ENCODE results near the gene NRAP.

- no peak for TF ChIP-seq CTCF (IDR thresholded peaks at IDR 0.05; ENCODE audit: borderline replicate concordance, extremely low read depth, low read length, poor library complexity, severe bottlenecking)
- TF ChIP-seq EZH2 (IDR thresholded peaks at IDR 0.05; ENCODE audit: borderline replicate concordance, low read depth, low read length, severe bottlenecking), result no peak
Measured at GRCh38 chr10:113646336-113647201, 17.3 kb downstream of the NRAP start.

All from DND-41 (cell line).